K562 (cell line): ENCODE data around the gene KNCN. TPM values are rescaled to one million over a fixed set of nuclear protein-coding genes. Genes with fewer than 3 reads are reported as not detected.

Experiments
- CBX3 ChIP-seq, 2 experiments: IDR thresholded peaks; 1 replicate in 1 of 2; 2 replicates in 1 of 2; pipeline ENCODE4 v1.6.1; 2012; ENCODE audit warnings: inconsistent platforms in 2 of 2, low read length in 2 of 2, borderline replicate concordance in 1 of 2, control low read depth in 1 of 2
- CREB3 ChIP-seq: fragments of 450-650 bp; conservative IDR thresholded peaks from 2 replicates; pipeline ENCODE4 v1.6.1; 2016; ENCODE audit warnings: missing genetic modification characterization, low read depth, mild to moderate bottlenecking, missing compliant biosample characterization, moderate library complexity
- CTBP1 ChIP-seq: fragments of 450-650 bp; IDR thresholded peaks from 2 replicates; pipeline ENCODE4 v1.6.1; 2016; ENCODE audit warnings: borderline replicate concordance
- E2F1 ChIP-seq: sonication (generic); formaldehyde crosslinking; IDR thresholded peaks from 2 replicates; pipeline ENCODE4 v1.8.1; 2023; ENCODE audit warnings: mild to moderate bottlenecking, missing genetic modification reagents, moderate library complexity
- EP300 ChIP-seq: IDR thresholded peaks from 2 replicates; pipeline ENCODE4 v1.6.1; 2012; ENCODE audit warnings: low read length, improper control_type of control experiment
- FOS ChIP-seq: IDR thresholded peaks from 3 replicates; pipeline ENCODE4 v1.6.1; 2011; ENCODE audit not compliant: insufficient read length; ENCODE audit errors: extremely low read depth
- KAT7 ChIP-seq: sonication (generic); formaldehyde crosslinking; IDR thresholded peaks from 2 replicates; pipeline ENCODE4 v1.8.0; 2022; ENCODE audit warnings: missing genetic modification reagents, mild to moderate bottlenecking, borderline replicate concordance
- KAT8 ChIP-seq: fragments of 450-650 bp; IDR thresholded peaks from 2 replicates; pipeline ENCODE4 v1.6.1; 2016; ENCODE audit warnings: low read depth, mild to moderate bottlenecking
- MEF2A ChIP-seq: IDR thresholded peaks from 2 replicates; pipeline ENCODE4 v1.6.1; 2011; ENCODE audit warnings: low read depth, mild to moderate bottlenecking, low read length, moderate library complexity; ENCODE audit not compliant: control insufficient read depth
- NFATC3 ChIP-seq: fragments of 450-650 bp; IDR thresholded peaks from 2 replicates; pipeline ENCODE4 v1.6.1; 2017; ENCODE audit warnings: mild to moderate bottlenecking
- RB1 ChIP-seq: fragments of 450-650 bp; IDR thresholded peaks from 2 replicates; pipeline ENCODE4 v1.6.1; 2017; ENCODE audit warnings: low read depth, mild to moderate bottlenecking
- SMAD2 ChIP-seq: fragments of 150-350 bp; IDR thresholded peaks from 2 replicates; pipeline ENCODE4 v1.6.1; 2014; ENCODE audit warnings: low read depth, mild to moderate bottlenecking, low read length
- YY1 ChIP-seq, 3 experiments: IDR thresholded peaks; 2 replicates each; pipeline ENCODE4 v1.6.1; 2011; ENCODE audit warnings: low read length in 2 of 3, mild to moderate bottlenecking in 2 of 3, moderate library complexity in 2 of 3, borderline replicate concordance in 1 of 3, control low read depth in 1 of 3, low read depth in 1 of 3; ENCODE audit not compliant: insufficient read depth in 3 of 3, insufficient replicate concordance in 2 of 3, control insufficient read depth in 1 of 3, insufficient read length in 1 of 3; ENCODE audit errors: extremely low read depth in 1 of 3
- ZBTB11 ChIP-seq, 3 experiments: fragments of 200-800 bp in 1 of 3; fragments of 250-450 bp in 1 of 3; fragments of 450-650 bp in 1 of 3; sonication (Bioruptor Pico) in 1 of 3; sonication (Bioruptor generic) in 1 of 3; formaldehyde crosslinking in 1 of 3; IDR thresholded peaks; 2 replicates each; pipeline versions ENCODE4 v1.6.1 to v1.8.0; 2016 to 2022; ENCODE audit warnings: mild to moderate bottlenecking in 2 of 3, missing genetic modification characterization in 2 of 3, missing compliant biosample characterization in 1 of 3, moderate library complexity in 1 of 3
- ZFX ChIP-seq: sonication (generic); formaldehyde crosslinking; IDR thresholded peaks from 2 replicates; pipeline ENCODE4 v1.8.0; 2022; ENCODE audit warnings: mild to moderate bottlenecking, missing genetic modification reagents, moderate library complexity
- polyA plus RNA-seq, 8 experiments: library from polyadenylated mRNA; depleted of rRNA in 4 of 8; stranded (reverse) in 5 of 8; unstranded in 3 of 8; fragments of >200 nt; fragmentation: Nextera tagmentation in 2 of 8; fragmentation: Illumina TruSeq in 1 of 8; extraction: Ambion mirVana in 2 of 8; extraction: Trizol in 1 of 8; gene quantifications; 2 replicates each; pipeline versions ENCODE4 v1.2.1 to v1.2.3, GENCODE V29; 2011 to 2014; ENCODE audit warnings: inconsistent platforms in 1 of 8, missing spikeins in 1 of 8
- total RNA-seq, 7 experiments: library from RNA; depleted of rRNA in 6 of 7; stranded (reverse); fragments of >200 nt in 6 of 7; fragmentation: Illumina TruSeq in 2 of 7; extraction: Trizol in 2 of 7; gene quantifications; 2 replicates each; pipeline versions ENCODE4 v1.2.1 to v1.2.3, GENCODE V29; 2011 to 2021; ENCODE audit warnings: low replicate concordance in 1 of 7
- TF ChIP-seq, protein P1 (sequence below): fragments of 450-650 bp; formaldehyde crosslinking; conservative IDR thresholded peaks from 2 replicates; pipeline ENCODE4 v1.4.0; 2022; ENCODE audit warnings: mild to moderate bottlenecking, missing genetic modification characterization

Gene KNCN
- total and polyA plus RNA-seq, 9 of the 15 experiments (the other 6 are each of a cell fraction or from before 2014, with no cell fraction given), result not detected

DNA sequence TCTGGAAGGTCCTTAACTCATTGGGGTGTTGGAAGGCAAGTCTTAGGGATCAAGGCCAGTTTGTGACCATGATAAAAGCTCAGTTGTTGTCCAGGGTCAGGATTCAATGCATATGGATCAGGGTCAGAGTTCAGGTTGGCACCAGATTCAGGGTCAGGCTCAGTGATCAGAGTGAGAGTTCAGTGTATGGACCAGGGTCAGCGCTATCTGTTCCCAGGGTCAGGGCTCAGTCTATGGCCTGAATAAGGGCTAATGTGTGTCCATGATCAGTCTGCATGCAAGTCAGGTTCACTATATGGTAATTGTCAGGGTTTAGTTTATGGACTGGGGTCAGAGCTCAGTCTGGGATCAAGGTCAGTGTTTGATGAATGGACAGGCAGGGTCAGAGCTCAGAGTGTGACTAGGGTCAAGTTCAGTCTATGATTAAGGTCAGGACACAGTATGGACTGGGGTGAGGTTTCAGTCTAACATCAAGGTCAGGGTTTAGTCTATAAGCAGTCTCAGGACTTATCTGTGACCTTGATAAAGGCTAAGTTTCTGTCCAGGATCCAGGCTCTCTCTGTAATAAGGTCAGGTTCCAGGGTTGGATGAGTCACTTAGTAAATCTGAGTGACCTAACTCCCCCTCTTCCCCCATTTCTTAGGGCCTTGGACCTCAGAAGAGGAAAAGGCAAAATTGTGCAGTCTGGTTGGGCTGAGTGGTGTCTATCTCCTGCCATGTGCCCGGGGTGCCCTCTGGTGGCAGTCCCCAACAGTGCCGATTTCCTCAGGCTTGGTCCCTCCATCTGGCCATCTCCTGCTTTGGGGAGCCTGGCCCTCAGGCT, 23.8 kb downstream of the KNCN start (continued):
- TF ChIP-seq KAT7 (CRISPR knock-in tag) (peak; percentile 74; the same call in 1 of the 2 replicates), KAT8 (no peak), NFATC3 (no peak), SMAD2 (no peak), YY1 (IDR thresholded peaks at IDR 0.05; ENCODE audit: borderline replicate concordance in 1 of 3, control insufficient read depth in 1 of 3, extremely low read depth in 1 of 3, insufficient read depth in 3 of 3, insufficient read length in 1 of 3, insufficient replicate concordance in 2 of 3, low read depth in 1 of 3, low read length in 2 of 3) (peak in 1 of 3 experiments; percentile 56), EP300 (peak; percentile 50; the same call in 1 of the 2 replicates), CBX3 (IDR thresholded peaks at IDR 0.05; ENCODE audit: borderline replicate concordance in 1 of 2, low read length in 2 of 2) (peak in 1 of 2 experiments; percentile 61; a peak in 1 of 3 replicates), FOS (peak; percentile 64), ZBTB11 (CRISPR knock-in tag; IDR thresholded peaks at IDR 0.05) (0 out of 6 replicates have a peak, but pooled peaks of 1 of the 3 experiments have one; percentile 12), CTBP1 (peak; percentile 82), CREB3 (tag) (no peak), ZFX (CRISPR knock-in tag) (no peak; the same call in 1 of the 2 replicates), E2F1 (CRISPR knock-in tag) (no peak), RB1 (peak; percentile 93), MEF2A (no peak)
- TF ChIP-seq, protein P1, sequence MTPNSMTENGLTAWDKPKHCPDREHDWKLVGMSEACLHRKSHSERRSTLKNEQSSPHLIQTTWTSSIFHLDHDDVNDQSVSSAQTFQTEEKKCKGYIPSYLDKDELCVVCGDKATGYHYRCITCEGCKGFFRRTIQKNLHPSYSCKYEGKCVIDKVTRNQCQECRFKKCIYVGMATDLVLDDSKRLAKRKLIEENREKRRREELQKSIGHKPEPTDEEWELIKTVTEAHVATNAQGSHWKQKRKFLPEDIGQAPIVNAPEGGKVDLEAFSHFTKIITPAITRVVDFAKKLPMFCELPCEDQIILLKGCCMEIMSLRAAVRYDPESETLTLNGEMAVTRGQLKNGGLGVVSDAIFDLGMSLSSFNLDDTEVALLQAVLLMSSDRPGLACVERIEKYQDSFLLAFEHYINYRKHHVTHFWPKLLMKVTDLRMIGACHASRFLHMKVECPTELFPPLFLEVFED (CRISPR knock-in tag), result 0 out of 2 replicates have a peak, but pooled peaks have one; percentile 46
